GM12891 (cell line): ENCODE results near the gene EID2.

Experiments
- DNase-seq: peaks from one replicate; pipeline ENCODE4 v3.0.0; 2011; ENCODE audit warnings: low spot score; ENCODE audit not compliant: insufficient read length
- FAIRE-seq: peaks from 2 replicates; lab custom pipeline; 2011; peaks lifted over from hg19 to GRCh38; lab: Jason Lieb, UNC
- PAX5 ChIP-seq: IDR thresholded peaks from 2 replicates; pipeline ENCODE4 v1.6.1; 2011; ENCODE audit warnings: low read length, moderate library complexity, mild to moderate bottlenecking; ENCODE audit not compliant: insufficient read depth, severe bottlenecking
- POLR2A ChIP-seq: IDR thresholded peaks from 2 replicates; pipeline ENCODE4 v1.6.1; 2011; ENCODE audit warnings: low read depth, low read length, control low read depth
- POLR2AphosphoS5 ChIP-seq: IDR thresholded peaks from 2 replicates; pipeline ENCODE4 v1.6.1; 2011; ENCODE audit warnings: low read depth, low read length, control low read depth
- POU2F2 ChIP-seq: IDR thresholded peaks from 2 replicates; pipeline ENCODE4 v1.6.1; 2011; ENCODE audit warnings: low read depth, mild to moderate bottlenecking, control low read depth, low read length, moderate library complexity
- SPI1 ChIP-seq: IDR thresholded peaks from 2 replicates; pipeline ENCODE4 v1.6.1; 2011; ENCODE audit warnings: low read depth, low read length, control low read depth
- TAF1 ChIP-seq: IDR thresholded peaks from 2 replicates; pipeline ENCODE4 v1.6.1; 2011; ENCODE audit warnings: low read depth, low read length, control low read depth

EID2 gene

GRCh38 chr19:39508629-39509028 is 31.3 kb downstream of the EID2 start:
- FAIRE-seq = no peak
- TF ChIP-seq TAF1 = no peak
- no peak for TF ChIP-seq POLR2AphosphoS5
- TF ChIP-seq SPI1 = no peak
- TF ChIP-seq POU2F2 = no peak
- TF ChIP-seq PAX5 = no peak
- no peak for TF ChIP-seq POLR2A

DNA sequence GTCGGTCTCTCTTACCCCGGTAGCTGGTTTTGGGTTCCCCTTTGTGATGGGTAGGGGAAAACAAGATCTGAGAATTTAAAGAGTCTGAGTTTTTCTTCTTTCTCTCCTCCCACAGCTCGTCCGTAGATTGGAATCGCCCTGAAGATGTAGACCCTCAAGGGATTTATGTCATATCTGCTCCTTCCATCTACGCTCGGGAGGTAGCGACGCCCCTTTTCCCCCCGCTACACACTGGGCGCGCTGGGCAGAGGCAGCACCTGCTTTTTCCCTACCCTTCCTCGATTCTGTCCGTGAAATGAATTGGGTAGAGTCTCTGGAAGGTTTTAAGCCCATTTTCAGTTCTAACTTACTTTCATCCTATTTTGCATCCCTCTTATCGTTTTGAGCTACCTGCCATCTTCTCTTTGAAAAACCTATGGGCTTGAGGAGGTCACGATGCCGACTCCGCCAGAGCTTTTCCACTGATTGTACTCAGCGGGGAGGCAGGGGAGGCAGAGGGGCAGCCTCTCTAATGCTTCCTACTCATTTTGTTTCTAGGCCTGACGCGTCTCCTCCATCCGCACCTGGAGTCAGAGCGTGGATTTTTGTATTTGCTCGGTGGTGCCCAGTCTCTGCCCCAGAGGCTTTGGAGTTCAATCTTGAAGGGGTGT is 32.1 kb downstream of the EID2 start:
- FAIRE-seq (no peak), DNase-seq (no peak)
- TF ChIP-seq PAX5 (no peak), POU2F2 (no peak), TAF1 (no peak), SPI1 (no peak), POLR2A (no peak), POLR2AphosphoS5 (no peak)

More at GRCh38 chr19:39508629-39509028, 31.3 kb downstream of the EID2 start:
- DNase-seq = no peak

DNA sequence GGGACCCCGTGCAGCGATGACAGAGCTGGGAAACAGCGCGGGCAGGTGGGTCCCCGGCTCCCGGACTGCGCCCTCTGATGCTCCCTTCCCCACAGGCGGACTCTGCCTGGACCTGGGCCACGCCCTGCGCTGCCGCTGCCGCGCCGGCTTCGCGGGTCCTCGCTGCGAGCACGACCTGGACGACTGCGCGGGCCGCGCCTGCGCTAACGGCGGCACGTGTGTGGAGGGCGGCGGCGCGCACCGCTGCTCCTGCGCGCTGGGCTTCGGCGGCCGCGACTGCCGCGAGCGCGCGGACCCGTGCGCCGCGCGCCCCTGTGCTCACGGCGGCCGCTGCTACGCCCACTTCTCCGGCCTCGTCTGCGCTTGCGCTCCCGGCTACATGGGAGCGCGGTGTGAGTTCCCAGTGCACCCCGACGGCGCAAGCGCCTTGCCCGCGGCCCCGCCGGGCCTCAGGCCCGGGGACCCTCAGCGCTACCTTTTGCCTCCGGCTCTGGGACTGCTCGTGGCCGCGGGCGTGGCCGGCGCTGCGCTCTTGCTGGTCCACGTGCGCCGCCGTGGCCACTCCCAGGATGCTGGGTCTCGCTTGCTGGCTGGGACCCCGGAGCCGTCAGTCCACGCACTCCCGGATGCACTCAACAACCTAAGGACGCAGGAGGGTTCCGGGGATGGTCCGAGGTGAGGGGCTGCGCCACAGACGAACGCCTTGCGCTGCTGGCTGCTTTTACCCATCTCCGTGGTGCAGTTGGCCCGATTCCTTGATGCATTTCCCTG is 32.8 kb downstream of the EID2 start:
- DNase-seq = peak; percentile 83
- TF ChIP-seq POU2F2 (no peak), POLR2AphosphoS5 (no peak), PAX5 (no peak), POLR2A (no peak), SPI1 (no peak), TAF1 (no peak)
- FAIRE-seq = peak; percentile 98

DNA sequence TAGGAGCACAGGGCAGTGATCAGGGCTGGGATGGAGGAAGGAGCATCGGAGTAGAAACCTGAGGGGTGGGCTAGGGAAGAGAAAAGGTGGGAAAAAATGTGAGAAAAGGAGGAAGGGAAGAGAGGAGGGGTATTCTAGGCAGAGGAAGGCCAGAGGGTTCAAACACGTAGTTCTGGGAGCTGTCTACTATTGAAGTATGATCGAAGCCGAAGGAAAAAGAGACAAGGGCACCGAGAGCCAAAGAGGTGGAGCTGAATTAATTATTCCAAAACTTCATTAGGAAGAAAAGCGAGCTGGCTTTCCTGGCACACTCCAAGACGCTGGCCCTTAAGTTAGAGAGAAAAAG is 33.4 kb downstream of the EID2 start:
- TF ChIP-seq POLR2AphosphoS5 (no peak), TAF1 (no peak), SPI1 (no peak), PAX5 (no peak), POU2F2 (no peak), POLR2A (no peak)
- DNase-seq = no peak
- no peak for FAIRE-seq

DNA sequence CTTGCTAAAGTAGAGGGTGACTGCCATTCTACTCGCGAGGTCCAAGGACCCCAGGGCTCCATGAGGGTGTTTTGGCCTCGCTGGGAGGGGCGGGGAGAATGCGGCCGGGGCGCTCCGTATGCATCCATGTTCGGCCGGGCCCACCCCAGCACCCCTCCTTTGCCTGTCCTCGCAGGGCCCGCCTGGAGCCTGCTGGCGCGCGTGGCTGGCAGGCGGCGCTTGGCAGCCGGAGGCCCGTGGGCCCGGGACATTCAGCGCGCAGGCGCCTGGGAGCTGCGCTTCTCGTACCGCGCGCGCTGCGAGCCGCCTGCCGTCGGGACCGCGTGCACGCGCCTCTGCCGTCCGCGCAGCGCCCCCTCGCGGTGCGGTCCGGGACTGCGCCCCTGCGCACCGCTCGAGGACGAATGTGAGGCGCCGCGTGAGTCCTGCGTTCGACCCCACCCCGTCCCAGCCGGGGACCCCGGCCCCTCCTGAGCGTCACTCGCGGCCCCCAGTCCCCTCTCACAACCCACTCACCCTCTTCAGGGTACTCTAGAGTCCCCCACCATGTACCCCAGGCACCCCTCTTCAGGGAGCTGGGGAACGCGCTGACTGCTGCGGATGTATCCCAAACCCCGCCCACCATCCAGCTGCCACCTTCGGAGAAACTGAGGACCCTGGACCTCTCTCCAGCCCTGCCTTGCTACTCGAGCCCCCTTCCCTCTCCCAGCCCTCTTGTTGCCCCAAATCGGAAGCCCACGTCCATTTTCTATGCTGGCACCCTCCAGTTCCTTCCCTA is 37.1 kb downstream of the EID2 start:
- FAIRE-seq (peak; percentile 99), DNase-seq (peak; percentile 91)
- TF ChIP-seq POU2F2 (no peak), PAX5 (no peak)

DNA sequence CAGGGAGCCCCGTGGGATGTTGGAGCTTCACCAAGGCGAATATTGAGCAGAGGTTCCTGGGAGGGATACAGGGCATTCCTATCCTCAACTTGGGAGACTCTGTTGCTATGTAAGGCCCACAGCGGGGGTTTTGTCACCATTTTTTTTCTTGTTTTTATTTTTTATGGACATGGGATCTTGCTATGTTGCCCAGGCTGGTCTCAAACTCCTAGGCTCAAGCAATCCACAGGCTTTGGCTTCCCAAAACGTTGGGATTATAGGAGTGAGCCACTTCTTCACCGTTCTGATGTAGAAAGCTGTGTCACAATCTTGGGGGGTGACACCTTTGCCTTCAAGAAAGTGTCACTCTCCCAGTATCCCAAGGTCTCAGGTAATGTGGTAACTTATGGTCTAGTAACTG is 38.6 kb downstream of the EID2 start:
- no peak for TF ChIP-seq TAF1
- TF ChIP-seq SPI1 = no peak
- no peak for TF ChIP-seq POU2F2
- no peak for TF ChIP-seq POLR2A
- TF ChIP-seq PAX5 = no peak
- TF ChIP-seq POLR2AphosphoS5 = no peak
- DNase-seq (no peak), FAIRE-seq (no peak)

DNA sequence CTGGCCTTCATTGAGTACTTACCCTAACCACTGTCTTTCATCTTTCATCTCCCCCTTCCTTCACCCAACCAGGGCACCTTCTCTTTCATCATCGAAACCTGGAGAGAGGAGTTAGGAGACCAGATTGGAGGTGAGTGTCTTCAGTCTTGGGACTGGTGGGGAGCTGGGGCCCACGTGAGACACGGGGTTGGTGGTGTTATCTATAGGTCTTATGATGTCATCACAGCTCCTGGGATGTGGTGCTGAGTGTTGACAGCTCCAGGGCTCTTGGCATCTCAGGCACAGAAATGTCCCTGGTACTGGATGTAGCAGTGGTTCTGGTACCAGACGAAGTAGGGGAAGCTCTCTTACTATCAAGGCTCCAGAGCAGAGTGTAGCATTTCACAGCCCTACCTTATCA is 39.4 kb downstream of the EID2 start:
- no peak for DNase-seq
- no peak for FAIRE-seq
- no peak for TF ChIP-seq TAF1
- no peak for TF ChIP-seq POLR2A
- TF ChIP-seq PAX5 = no peak
- no peak for TF ChIP-seq POLR2AphosphoS5
- no peak for TF ChIP-seq SPI1
- no peak for TF ChIP-seq POU2F2

GRCh38 chr19:39499932-39500331 is 40.0 kb downstream of the EID2 start:
- FAIRE-seq = no peak

More at GRCh38 chr19:39499932-39500331, 40.0 kb downstream of the EID2 start:
- DNase-seq = no peak
- TF ChIP-seq PAX5 (no peak), SPI1 (no peak), TAF1 (no peak), POLR2A (no peak), POU2F2 (no peak), POLR2AphosphoS5 (no peak)
